K562 (cell line): ENCODE data around the gene YEATS2. TPM values are rescaled to one million over a fixed set of nuclear protein-coding genes. Genes with fewer than 3 reads are reported as not detected.

Source experiments
- ARID4B ChIP-seq: sonication (generic); formaldehyde crosslinking; IDR thresholded peaks from 2 replicates; pipeline ENCODE4 v1.8.0; 2022; ENCODE audit warnings: mild to moderate bottlenecking, missing genetic modification reagents
- CLOCK ChIP-seq: fragments of 250-450 bp; sonication (Bioruptor Pico); IDR thresholded peaks from 2 replicates; pipeline ENCODE4 v1.4.0; 2020; ENCODE audit warnings: mild to moderate bottlenecking, moderate library complexity, borderline replicate concordance
- CREB1 ChIP-seq, 2 experiments: sonication (generic) in 1 of 2; formaldehyde crosslinking in 1 of 2; IDR thresholded peaks; 2 replicates each; pipeline versions ENCODE4 v1.6.1 to v1.8.0; 2012 to 2022; ENCODE audit warnings: inconsistent platforms in 1 of 2, mild to moderate bottlenecking in 1 of 2, missing genetic modification reagents in 1 of 2, moderate library complexity in 1 of 2
- CXXC5 ChIP-seq: fragments of 250-450 bp; sonication (Bioruptor Pico); IDR thresholded peaks from 2 replicates; pipeline ENCODE4 v1.8.0; 2022; ENCODE audit warnings: inconsistent platforms, mild to moderate bottlenecking, moderate library complexity
- EGR1 ChIP-seq: fragments of 450-650 bp; conservative IDR thresholded peaks from 2 replicates; pipeline ENCODE4 v1.6.1; 2017; ENCODE audit warnings: mild to moderate bottlenecking
- GATAD2A ChIP-seq: fragments of 450-650 bp; IDR thresholded peaks from 2 replicates; pipeline ENCODE4 v1.6.1; 2017
- HLTF ChIP-seq: fragments of 450-650 bp; IDR thresholded peaks from 2 replicates; pipeline ENCODE4 v1.6.1; 2016
- LEF1 ChIP-seq: fragments of 450-650 bp; IDR thresholded peaks from 2 replicates; pipeline ENCODE4 v1.6.1; 2016; ENCODE audit warnings: mild to moderate bottlenecking
- NONO ChIP-seq, 2 experiments: fragments of 200-400 bp in 1 of 2; fragments of 450-650 bp in 1 of 2; formaldehyde crosslinking in 1 of 2; IDR thresholded peaks; 2 replicates each; pipeline ENCODE4 v1.6.1; 2017; ENCODE audit warnings: low read depth in 2 of 2, mild to moderate bottlenecking in 2 of 2, moderate library complexity in 2 of 2, low read length in 1 of 2
- NRF1 ChIP-seq, 2 experiments: fragments of 450-650 bp; IDR thresholded peaks in 1 of 2; conservative IDR thresholded peaks in 1 of 2; 2 replicates each; pipeline ENCODE4 v1.6.1; 2014; ENCODE audit warnings: mild to moderate bottlenecking in 2 of 2
- SMAD3 ChIP-seq: fragments of 450-650 bp; formaldehyde crosslinking; conservative IDR thresholded peaks from 2 replicates; pipeline ENCODE4 v1.4.0; 2020; ENCODE audit warnings: mild to moderate bottlenecking
- SRF ChIP-seq, 2 experiments: fragments of 250-450, 450-650 bp in 1 of 2; sonication (Bioruptor Pico) in 1 of 2; sonication (generic) in 1 of 2; formaldehyde crosslinking; IDR thresholded peaks; 2 replicates each; pipeline versions ENCODE4 v1.5.0 to v1.5.1; 2020 to 2022; ENCODE audit warnings: mild to moderate bottlenecking in 1 of 2, missing genetic modification reagents in 1 of 2
- TAF15 ChIP-seq: fragments of 200-400 bp; formaldehyde crosslinking; IDR thresholded peaks from 2 replicates; pipeline ENCODE4 v1.6.1; 2017; ENCODE audit warnings: mild to moderate bottlenecking, low read depth, low read length, moderate library complexity
- TEAD4 ChIP-seq, 2 experiments: sonication (generic) in 1 of 2; formaldehyde crosslinking in 1 of 2; IDR thresholded peaks; 2 replicates each; pipeline versions ENCODE4 v1.6.1 to v1.8.0; 2012 to 2022; ENCODE audit warnings: borderline replicate concordance in 1 of 2, inconsistent platforms in 1 of 2, low read length in 1 of 2, mild to moderate bottlenecking in 1 of 2, missing genetic modification reagents in 1 of 2
- VEZF1 ChIP-seq: fragments of 200-800 bp; sonication (Bioruptor generic); IDR thresholded peaks from 2 replicates; pipeline ENCODE4 v1.6.1; 2017; ENCODE audit warnings: missing genetic modification characterization, missing compliant biosample characterization
- ZBTB7A ChIP-seq: IDR thresholded peaks from 2 replicates; pipeline ENCODE4 v1.6.1; 2011; ENCODE audit warnings: low read depth, mild to moderate bottlenecking, low read length, moderate library complexity, borderline replicate concordance; ENCODE audit not compliant: control insufficient read depth
- ZNF584 ChIP-seq: fragments of 200-800 bp; sonication (Bioruptor generic); IDR thresholded peaks from 2 replicates; pipeline ENCODE4 v1.6.1; 2016; ENCODE audit warnings: low read depth, mild to moderate bottlenecking, missing genetic modification characterization, missing compliant biosample characterization
- ZNF77 ChIP-seq: fragments of 250-450 bp; sonication (Bioruptor Pico); IDR thresholded peaks from 2 replicates; pipeline ENCODE4 v1.5.0; 2020
- polyA plus RNA-seq, 8 experiments: library from polyadenylated mRNA; depleted of rRNA in 4 of 8; stranded (reverse) in 5 of 8; unstranded in 3 of 8; fragments of >200 nt; fragmentation: Nextera tagmentation in 2 of 8; fragmentation: Illumina TruSeq in 1 of 8; extraction: Ambion mirVana in 2 of 8; extraction: Trizol in 1 of 8; gene quantifications; 2 replicates each; pipeline versions ENCODE4 v1.2.1 to v1.2.3, GENCODE V29; 2011 to 2014; ENCODE audit warnings: inconsistent platforms in 1 of 8, missing spikeins in 1 of 8
- total RNA-seq, 7 experiments: library from RNA; depleted of rRNA in 6 of 7; stranded (reverse); fragments of >200 nt in 6 of 7; fragmentation: Illumina TruSeq in 2 of 7; extraction: Trizol in 2 of 7; gene quantifications; 2 replicates each; pipeline versions ENCODE4 v1.2.1 to v1.2.3, GENCODE V29; 2011 to 2021; ENCODE audit warnings: low replicate concordance in 1 of 7

The YEATS2 gene
- total and polyA plus RNA-seq, 9 of the 15 experiments (the other 6 are each of a cell fraction or from before 2014, with no cell fraction given): 1.8 to 35.2 (median 19.0) TPM

- TF ChIP-seq NRF1 (conservative IDR thresholded peaks at IDR 0.05 in 1 of 2, IDR thresholded peaks at IDR 0.05 in 1 of 2) (peak in 1 of 2 experiments; percentile 41; a peak in 2 of 4 replicates), LEF1 (no peak), GATAD2A (no peak), CREB1 (IDR thresholded peaks at IDR 0.05) (peak; percentile 50; the same call in 1 of the 2 replicates), CREB1 (CRISPR knock-in tag; IDR thresholded peaks at IDR 0.05) (peak; percentile 33; the same call in 1 of the 2 replicates), ZNF77 (CRISPR knock-in tag) (no peak), EGR1 (peak; percentile 73), CXXC5 (peak; percentile 94), VEZF1 (peak; percentile 89), NONO (IDR thresholded peaks at IDR 0.05; ENCODE audit: low read depth in 2 of 2, low read length in 1 of 2) (peak; percentile 67 to 89; a peak in 3 of 4 replicates), SRF (CRISPR knock-in tag; IDR thresholded peaks at IDR 0.05) (no peak), TEAD4 (IDR thresholded peaks at IDR 0.05; ENCODE audit: low read length) (no peak), TEAD4 (CRISPR knock-in tag; IDR thresholded peaks at IDR 0.05; ENCODE audit: borderline replicate concordance) (no peak), ZBTB7A (peak; percentile 77; the same call in 1 of the 2 replicates), TAF15 (no peak), HLTF (no peak), SMAD3 (CRISPR knock-in tag) (no peak), ZNF584 (CRISPR knock-in tag) (peak; percentile 87), ARID4B (CRISPR knock-in tag) (peak; percentile 76; the same call in 1 of the 2 replicates), CLOCK (no peak)
Measured at GRCh38 chr3:183697610-183698317, at the start of gene YEATS2 (continued).
